Measurements from ENCODE around the gene B4GALT3. TPM values are rescaled to one million over a fixed set of nuclear protein-coding genes. Genes with fewer than 3 reads are reported as not detected.

The B4GALT3 gene
- polyA plus RNA-seq, 1 experiment = 39.0 TPM

DNA sequence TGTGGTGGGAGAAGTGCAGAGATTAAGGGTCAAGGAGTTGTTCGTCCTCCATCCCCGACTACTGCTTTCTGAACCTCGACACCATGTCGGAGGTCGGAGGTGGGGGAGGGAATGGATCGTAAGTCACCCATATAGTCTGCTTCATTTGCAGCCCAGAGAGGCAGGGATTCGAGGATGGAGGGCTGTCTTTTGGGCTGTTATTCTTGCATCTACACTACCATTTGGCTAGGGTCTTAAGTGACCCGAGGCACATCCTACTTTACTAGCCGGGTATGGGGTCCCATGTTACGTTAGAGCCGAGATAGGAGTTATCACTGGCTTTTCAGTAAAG is 17.4 kb downstream of the B4GALT3 start:
- Histone ChIP-seq H3K4me3 (ENCODE audit: low read depth, low read length) (peak overlapping the region; percentile 84), H3K27me3 (ENCODE audit: control insufficient read depth, insufficient read depth, low read length) (no peaks in the 10 kb centered on the region), H3K36me3 (ENCODE audit: control insufficient read depth, insufficient read depth, low read length) (peaks cover 14% of the 10 kb centered on the region)
- ChIA-PET CTCF (no interaction called here), POLR2A (no interaction called here)
- TF ChIP-seq, protein P1, sequence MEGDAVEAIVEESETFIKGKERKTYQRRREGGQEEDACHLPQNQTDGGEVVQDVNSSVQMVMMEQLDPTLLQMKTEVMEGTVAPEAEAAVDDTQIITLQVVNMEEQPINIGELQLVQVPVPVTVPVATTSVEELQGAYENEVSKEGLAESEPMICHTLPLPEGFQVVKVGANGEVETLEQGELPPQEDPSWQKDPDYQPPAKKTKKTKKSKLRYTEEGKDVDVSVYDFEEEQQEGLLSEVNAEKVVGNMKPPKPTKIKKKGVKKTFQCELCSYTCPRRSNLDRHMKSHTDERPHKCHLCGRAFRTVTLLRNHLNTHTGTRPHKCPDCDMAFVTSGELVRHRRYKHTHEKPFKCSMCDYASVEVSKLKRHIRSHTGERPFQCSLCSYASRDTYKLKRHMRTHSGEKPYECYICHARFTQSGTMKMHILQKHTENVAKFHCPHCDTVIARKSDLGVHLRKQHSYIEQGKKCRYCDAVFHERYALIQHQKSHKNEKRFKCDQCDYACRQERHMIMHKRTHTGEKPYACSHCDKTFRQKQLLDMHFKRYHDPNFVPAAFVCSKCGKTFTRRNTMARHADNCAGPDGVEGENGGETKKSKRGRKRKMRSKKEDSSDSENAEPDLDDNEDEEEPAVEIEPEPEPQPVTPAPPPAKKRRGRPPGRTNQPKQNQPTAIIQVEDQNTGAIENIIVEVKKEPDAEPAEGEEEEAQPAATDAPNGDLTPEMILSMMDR (IDR thresholded peaks at IDR 0.05; ENCODE audit: insufficient read depth, low read depth, low read length) = no peak
- DNase-seq (ENCODE audit: low read depth) = no peak

DNA sequence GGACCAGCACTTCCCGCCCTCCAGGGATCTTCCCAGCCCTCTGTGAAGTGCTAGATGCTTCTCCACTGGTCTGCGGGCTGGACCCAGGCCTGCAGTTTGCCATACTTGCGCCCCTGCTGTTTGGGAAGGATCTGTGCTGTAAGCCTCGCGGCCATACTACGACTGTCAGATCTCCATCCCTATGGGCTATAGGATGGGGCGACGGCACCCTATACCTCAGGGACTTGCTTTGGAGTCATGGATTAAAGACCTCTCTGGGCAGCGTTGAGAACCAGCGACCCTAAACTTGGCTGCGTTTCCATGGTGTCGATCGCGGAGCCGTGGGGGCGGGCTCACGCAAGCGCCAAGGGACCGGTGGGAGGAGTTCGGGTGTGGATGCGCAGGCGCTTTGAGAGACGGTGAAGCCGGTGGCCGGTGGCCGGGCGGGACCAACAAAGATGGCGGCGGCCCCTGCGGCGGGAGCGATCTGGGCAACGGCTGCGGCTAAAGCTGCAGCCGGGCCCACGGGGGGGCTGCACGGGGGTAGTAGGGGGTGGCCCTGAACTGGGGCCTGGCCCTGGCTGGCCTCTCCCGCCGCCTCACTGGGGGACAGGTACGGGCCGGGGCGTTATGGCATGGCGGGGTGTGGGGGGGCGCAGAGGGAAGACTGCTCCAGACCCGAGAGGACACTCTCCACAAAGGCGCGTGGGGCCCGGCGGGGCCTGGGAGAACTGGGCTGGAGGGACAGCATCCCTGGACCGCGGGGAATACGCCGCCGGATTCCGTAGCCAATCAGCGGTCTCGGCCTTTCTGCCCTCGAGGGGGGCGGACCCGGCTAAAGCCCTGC is 18.0 kb downstream of the B4GALT3 start, which contains the start of gene USP21:
Gene USP21 (plus strand): TSS at position 414 of the 826 bp plus-strand sequence. CDS start 1,141 bp downstream, outside the sequence.
- CTCF ChIA-PET = interaction anchor here (2.2 kb wide), 1 partner anchor 132 kb away, joined by 4 read pairs; no protein-coding TSS in a partner anchor
- peaks cover 11% of the 10 kb centered on the region for H3K36me3 ChIP-seq (ENCODE audit: control insufficient read depth, insufficient read depth, low read length)
- TF ChIP-seq, protein P1 (IDR thresholded peaks at IDR 0.05; ENCODE audit: insufficient read depth, low read depth, low read length) = peak; percentile 66
- peak within 1 kb of the TSS; percentile 84 for H3K4me3 ChIP-seq (ENCODE audit: low read depth, low read length)
- DNase-seq (ENCODE audit: low read depth) = no peak
- H3K27me3 ChIP-seq (ENCODE audit: control insufficient read depth, insufficient read depth, low read length) = no peaks in the 10 kb centered on the region
- POLR2A ChIA-PET = no interaction called here

DNA sequence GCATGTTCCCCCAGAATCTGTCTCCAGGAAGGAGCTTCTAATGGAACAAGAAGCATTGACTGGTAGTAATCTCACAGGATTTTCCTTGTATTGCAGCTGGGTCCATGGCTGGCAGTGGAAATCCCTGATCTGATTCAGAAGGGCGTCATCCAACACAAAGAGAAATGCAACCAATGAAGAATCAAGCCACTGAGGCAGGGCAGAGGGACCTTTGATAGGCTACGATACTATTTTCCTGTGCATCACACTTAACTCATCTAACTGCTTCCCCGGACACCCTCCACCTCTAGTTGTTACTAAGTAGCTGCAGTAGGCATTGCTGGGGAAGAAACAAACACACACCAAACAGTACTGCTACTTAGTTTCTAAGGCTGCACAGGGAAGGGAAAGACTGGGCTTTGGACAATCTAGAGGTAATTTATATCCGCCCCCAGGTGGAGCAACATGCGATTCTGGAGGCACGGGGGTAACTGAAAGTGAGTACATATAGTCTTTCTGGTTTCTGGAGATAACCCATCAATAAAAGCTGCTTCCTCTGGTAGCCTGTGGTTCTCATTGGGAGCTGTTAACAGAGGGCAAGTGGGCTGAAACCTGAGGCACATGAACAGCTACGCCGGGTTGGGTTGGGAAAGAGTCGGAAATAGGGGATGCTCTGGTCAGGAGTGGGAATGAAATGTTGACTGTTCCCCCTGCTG is 18.8 kb downstream of the B4GALT3 start:
- TF ChIP-seq, protein P1 (IDR thresholded peaks at IDR 0.05; ENCODE audit: insufficient read depth, low read depth, low read length) = no peak
- ChIA-PET POLR2A (no interaction called here), CTCF (interaction anchor here (1.1 to 2.2 kb wide), 2 partner anchors 62 to 133 kb away, joined by 4 read pairs; no protein-coding TSS in a partner anchor)
- Histone ChIP-seq H3K36me3 (ENCODE audit: control insufficient read depth, insufficient read depth, low read length) (peaks cover 11% of the 10 kb centered on the region), H3K27me3 (ENCODE audit: control insufficient read depth, insufficient read depth, low read length) (no peaks in the 10 kb centered on the region), H3K4me3 (ENCODE audit: low read depth, low read length) (no peak overlapping the region)
- DNase-seq (ENCODE audit: low read depth) = no peak

DNA sequence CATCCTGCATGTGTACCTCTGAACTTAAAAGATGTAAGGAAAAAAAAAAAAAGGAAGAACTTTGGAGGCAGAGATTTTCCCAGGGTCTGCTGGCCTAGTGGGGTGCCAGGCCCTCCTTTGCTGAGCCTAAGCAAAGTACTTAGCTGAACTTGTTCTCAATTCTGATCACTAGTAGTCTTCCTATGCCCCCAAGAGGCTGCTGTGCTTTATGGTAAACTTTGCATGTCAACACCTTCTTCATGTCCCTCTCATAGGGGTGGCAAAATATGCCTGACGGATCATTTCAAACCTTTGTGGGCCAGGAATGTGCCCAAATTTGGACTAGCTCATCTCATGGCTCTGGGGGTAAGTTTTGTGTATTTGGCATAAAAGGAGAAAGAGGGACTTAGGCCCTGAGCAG is 19.4 kb downstream of the B4GALT3 start:
- TF ChIP-seq, protein P1 (IDR thresholded peaks at IDR 0.05; ENCODE audit: insufficient read depth, low read depth, low read length) = no peak
- Histone ChIP-seq H3K36me3 (ENCODE audit: control insufficient read depth, insufficient read depth, low read length) (peaks cover 11% of the 10 kb centered on the region), H3K4me3 (ENCODE audit: low read depth, low read length) (no peak overlapping the region), H3K27me3 (ENCODE audit: control insufficient read depth, insufficient read depth, low read length) (no peaks in the 10 kb centered on the region)
- DNase-seq (ENCODE audit: low read depth) = no peak
- ChIA-PET POLR2A (no interaction called here), CTCF (interaction anchor here (1.1 to 2.2 kb wide), 3 partner anchors 8 to 133 kb away, joined by 4 to 6 read pairs (median 4); partner anchors contain the start of gene PPOX)

Data from BJ (cell line).